Retina (tissue), 1 donor: ENCODE results near the gene CMSS1.

Experiments used
- DNase-seq: peaks from one replicate; pipeline ENCODE4 v3.0.0-alpha.2; 2016

The CMSS1 gene

GRCh38 chr3:99855900-99856299, 38.2 kb downstream of the CMSS1 start:
- DNase-seq: no peak

GRCh38 chr3:99856437-99857220, 39.0 kb downstream of the CMSS1 start:
- DNase-seq: no peak

DNA sequence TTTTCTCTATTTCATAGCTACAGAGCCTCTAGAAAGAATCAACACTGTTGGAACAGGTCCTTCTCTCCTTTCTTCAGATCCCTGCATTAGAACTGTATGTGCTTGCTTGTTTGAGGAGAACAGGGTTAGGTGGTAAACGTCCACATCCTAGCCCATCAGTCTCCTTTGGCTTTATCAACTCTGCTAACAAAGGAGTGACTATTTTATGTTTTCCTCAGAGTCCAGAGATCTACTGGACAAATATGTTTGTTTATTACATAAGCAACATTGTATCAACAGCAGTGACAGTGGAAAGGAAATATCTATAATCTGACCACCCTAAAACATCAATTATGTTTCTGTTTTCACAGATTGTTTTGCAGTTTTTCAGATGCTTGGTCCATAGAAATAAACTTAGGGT, 39.6 kb downstream of the CMSS1 start:
- no peak for DNase-seq

DNA sequence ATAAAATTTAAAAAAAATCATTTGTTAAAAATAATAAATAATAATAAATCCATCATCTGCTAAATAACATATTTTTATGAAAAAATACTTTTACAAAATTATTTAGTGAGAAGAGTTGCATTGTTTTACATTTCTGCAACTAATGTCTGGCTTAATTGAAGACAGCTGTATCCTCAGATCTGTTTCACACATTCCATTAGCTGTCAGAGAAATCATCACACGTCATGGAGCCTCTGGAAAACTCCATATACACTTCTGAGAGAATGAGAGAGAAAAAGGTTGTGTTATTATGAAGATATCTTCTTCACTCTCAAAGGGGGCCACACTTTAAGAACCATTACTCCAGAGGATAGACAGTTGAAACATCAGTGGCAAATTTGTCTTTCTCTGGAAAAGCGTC, 40.8 kb downstream of the CMSS1 start:
- no peak for DNase-seq

GRCh38 chr3:99859825-99860224, 42.2 kb downstream of the CMSS1 start:
- DNase-seq: no peak

DNA sequence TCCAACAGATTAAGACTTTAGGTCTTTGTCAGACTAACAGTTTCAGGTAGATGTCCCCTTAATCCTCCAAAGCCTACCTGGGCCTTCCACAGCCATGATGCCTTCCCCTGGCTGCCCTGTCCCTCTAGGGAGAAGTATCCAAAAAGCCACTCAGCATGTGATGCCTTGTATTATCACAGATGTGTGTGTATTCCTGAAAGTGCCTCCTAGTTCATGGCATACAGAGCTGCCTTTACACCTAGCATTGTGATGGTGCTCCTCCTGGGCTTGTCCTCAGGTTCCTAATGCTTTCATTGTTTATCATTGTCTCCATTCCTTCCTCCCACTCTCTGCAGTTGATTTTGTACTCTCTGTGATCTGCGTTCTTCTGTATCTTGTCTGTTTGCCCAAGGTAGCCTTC, 43.6 kb downstream of the CMSS1 start:
- DNase-seq: no peak

GRCh38 chr3:99862208-99862607, 44.5 kb downstream of the CMSS1 start:
- no peak for DNase-seq

- DNase-seq: no peak
Measured at GRCh38 chr3:99863002-99863401, 45.3 kb downstream of the CMSS1 start.

DNA sequence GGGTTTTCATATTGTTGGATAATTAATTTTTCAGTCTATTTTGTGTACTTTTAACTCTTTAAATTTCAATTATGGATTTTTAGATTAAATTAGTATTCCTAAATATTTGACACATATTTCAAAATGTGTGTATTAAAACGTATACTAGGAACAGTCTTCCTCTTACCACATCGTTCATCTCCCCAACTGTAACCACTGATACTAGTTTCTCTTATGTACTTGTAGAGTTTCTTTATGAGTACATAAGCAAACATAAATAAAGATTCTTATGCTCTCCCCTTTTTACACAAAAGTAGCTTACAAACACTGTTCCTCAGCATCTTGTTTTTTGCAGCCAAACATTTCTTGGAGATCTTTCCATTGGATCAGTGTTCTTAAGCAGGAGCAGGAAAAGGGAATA, 45.9 kb downstream of the CMSS1 start:
- no peak for DNase-seq

DNA sequence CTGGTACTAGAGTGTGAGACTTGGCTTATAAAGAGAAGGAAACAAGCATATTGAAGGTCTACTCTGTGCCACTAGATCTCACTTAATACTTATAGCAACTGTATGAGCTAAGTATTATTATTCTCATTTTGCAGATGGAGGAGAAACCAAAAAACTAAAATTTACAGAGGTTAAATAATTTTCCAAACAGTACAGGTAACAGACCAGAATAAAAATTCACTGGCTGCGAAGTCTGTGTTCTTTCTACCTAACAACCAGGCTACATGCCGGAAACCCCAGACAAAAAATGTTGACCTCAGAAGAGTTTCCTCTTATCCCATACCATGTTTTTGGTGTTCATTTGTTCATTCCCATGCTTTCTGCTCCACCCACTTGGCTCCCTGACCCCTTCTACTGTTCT, 46.6 kb downstream of the CMSS1 start:
- DNase-seq: no peak

GRCh38 chr3:99865321-99865720, 47.7 kb downstream of the CMSS1 start:
- no peak for DNase-seq

GRCh38 chr3:99866261-99866761, 48.6 kb downstream of the CMSS1 start:
- no peak for DNase-seq

- DNase-seq: no peak
Measured at GRCh38 chr3:99867594-99868310, 50.1 kb downstream of the CMSS1 start.

GRCh38 chr3:99868311-99868646, 50.6 kb downstream of the CMSS1 start:
- DNase-seq: no peak

GRCh38 chr3:99869621-99870020, 52.0 kb downstream of the CMSS1 start:
- DNase-seq: no peak

DNA sequence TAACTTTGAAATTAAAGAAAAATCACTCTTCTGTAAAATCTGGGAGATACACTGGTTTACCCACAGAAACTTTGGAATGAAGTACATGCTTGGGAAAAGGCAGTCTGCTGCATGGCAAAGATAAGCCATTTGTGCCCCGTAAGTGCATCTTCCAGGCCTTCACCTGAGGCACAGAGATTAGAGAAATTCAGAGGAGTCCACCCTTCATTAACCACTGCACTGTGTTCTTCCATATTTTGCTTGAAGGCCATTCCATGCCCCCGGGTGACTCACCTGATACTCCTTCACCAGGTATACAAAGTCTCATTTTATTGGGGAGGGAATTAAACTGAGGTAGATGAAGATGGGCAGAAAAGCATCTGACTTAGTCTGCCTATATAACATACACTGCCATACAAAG, 53.0 kb downstream of the CMSS1 start:
- no peak for DNase-seq

DNA sequence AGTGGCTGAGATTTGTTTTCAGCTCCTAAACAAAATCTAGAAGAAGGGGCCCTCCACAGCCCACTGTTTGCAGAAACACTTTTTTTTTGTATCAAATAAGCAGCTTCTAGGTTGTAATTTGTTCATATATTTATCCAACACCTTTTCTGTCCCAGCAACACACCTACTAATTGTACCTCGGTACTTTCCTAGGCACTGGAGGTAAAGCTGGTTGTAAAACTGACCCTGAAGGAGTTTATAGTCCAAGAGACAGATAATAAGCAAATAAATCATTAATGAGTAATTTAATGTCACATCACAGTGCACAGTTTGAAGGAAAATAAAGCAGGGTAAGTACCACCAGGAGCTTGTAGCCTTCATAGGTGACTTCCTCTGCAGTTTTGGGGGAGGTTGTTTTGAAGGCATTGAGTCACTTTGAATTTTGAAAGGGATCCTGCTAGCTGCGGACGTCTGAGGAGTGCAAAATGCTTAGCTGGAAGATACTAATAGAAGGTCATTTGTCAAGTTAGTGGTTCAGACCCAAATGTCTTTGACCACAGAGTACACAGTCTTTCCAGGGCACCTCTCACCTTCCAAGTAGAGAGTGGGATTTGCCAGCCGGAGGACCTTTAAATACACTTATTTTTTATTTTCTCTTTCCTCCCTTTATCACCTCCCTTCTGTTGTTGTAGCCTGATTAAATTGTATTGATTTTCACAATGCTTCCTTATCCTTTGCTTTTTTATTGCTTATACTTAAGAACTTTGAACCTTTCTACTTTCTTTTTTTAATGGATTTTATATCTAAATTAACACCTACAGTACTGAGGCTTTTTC, 53.8 kb downstream of the CMSS1 start:
- no peak for DNase-seq

DNA sequence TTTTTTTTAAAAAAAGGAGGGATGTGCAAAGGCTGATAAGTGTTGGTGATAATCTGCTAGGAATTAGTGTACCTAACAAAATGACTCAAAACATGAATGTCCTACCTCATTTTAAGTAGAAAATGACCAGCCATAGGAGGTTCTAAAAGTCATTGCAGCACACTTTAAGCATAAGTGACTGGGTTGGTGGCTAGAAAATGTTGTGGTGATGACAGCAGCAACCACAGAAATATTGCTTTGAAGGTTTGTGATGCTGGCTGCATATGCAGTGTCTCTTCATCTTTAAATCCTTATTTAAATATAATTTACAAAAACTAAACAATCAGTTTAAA, 55.2 kb downstream of the CMSS1 start:
- DNase-seq: no peak

- no peak for DNase-seq
Measured at GRCh38 chr3:99873269-99874102, 55.8 kb downstream of the CMSS1 start.

DNA sequence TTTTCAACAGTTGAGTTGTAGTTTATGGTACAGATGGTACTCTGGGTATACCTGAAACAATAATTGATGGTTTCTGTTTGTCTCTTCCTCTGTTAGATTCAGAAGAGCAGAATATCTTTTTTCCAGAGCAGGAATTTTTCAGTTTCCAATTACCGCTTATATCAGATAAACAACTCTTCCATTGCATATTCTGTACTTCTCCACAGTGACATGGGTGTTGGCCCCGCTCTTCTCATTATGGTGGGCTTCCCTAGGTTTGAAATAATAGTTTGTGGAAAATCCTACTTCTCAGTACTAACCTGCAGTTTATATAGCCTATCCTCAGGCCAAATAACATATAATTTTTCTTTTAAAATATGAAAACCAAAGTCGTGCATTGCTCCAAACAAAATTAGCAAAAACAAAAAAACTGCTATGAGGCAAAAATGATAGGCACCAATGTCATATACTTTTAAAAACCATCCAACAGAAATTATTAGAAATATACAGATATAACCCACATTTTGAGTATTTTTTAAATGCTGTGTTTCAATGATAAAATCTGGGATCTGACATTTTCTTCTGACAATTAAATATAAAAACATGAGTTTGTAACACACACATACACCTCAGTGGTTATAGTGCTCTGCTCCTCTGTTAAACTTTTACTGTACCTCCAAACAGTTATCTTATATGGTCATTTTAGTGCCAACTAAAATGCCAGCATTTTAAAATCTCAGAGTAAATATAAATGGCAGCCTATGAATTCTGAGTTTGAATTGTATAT, 56.8 kb downstream of the CMSS1 start:
- no peak for DNase-seq

DNA sequence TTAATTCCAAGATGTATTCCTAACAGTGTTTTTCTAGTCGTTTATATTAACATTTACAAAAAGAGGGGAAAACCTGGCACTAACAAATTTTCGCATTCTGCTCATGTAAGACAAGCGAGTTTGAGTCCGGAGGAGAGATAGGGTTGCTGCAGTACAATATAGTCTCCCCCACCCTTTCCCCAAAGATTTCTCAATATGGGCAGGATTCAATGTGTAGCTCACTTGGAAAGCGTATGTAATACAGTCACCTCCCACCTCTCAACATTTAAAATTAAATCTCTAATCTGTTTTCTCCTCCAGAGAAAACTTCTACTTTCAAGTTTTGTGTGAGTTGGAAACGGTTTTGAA, 57.9 kb downstream of the CMSS1 start:
- DNase-seq: no peak
